Esophagus muscularis mucosa (tissue), 4 donors: ENCODE results near the gene AP1B1. TPM values are rescaled to one million over a fixed set of nuclear protein-coding genes. Genes with fewer than 3 reads are reported as not detected.
A peak's percentile ranks its signal among the peaks of the same experiment; 100 is the strongest.
"Not testable (repeated sequence)": the region's sequence is repeated elsewhere in the genome, so short reads cannot be mapped to it uniquely, and the experiment has no call there.

Experiments used
- DNase-seq: peaks from one replicate; pipeline ENCODE4 v3.0.0-alpha.2; 2017; ENCODE audit errors: extremely low spot score
- H3K27ac ChIP-seq, 4 donors: fragments of 200-600 bp; sonication (generic); replicated peaks in 1 of 4; 1 replicate in 3 of 4; 2 replicates in 1 of 4; pipeline ENCODE4 v1.5.1; 2016 to 2019; ENCODE audit warnings: mild to moderate bottlenecking in 1 of 4
- H3K27me3 ChIP-seq, 4 donors: fragments of 200-600 bp; sonication (generic); one replicate each; pipeline versions ENCODE4 v1.5.1 to v1.6.0; 2016 to 2019
- H3K36me3 ChIP-seq, 4 donors: fragments of 200-600 bp; sonication (generic); one replicate each; pipeline ENCODE4 v1.5.1; 2016 to 2019
- H3K4me1 ChIP-seq, 4 donors: fragments of 200-600 bp; sonication (generic); one replicate each; pipeline ENCODE4 v1.5.1; 2016 to 2019
- H3K4me3 ChIP-seq, 4 donors: fragments of 200-600 bp; sonication (generic); 1 replicate in 2 of 4; 2 replicates in 2 of 4; pipeline ENCODE4 v1.5.1; 2016 to 2019; ENCODE audit warnings: mild to moderate bottlenecking in 4 of 4, moderate library complexity in 1 of 4
- H3K9me3 ChIP-seq, 4 donors: fragments of 200-600 bp; sonication (generic); 1 replicate in 3 of 4; 2 replicates in 1 of 4; pipeline ENCODE4 v1.5.1; 2016 to 2019
- CTCF ChIP-seq, 3 experiments: fragments of 200-600 bp in 2 of 3; fragments of 450-650 bp in 1 of 3; sonication (generic) in 2 of 3; IDR thresholded peaks; one replicate each; pipeline ENCODE4 v1.5.1; 2017 to 2019; ENCODE audit warnings: antibody characterized with exemption in 3 of 3, mild to moderate bottlenecking in 2 of 3, moderate library complexity in 1 of 3
- EP300 ChIP-seq: sonication (generic); formaldehyde crosslinking; IDR thresholded peaks from one replicate; pipeline ENCODE4 v1.6.1; 2017; ENCODE audit warnings: antibody characterized with exemption
- POLR2A ChIP-seq: fragments of 450-650 bp; IDR thresholded peaks from one replicate; pipeline ENCODE4 v1.6.1; 2017; ENCODE audit warnings: antibody characterized with exemption, moderate library complexity, mild to moderate bottlenecking, low read depth
- POLR2AphosphoS5 ChIP-seq, 2 donors: sonication (generic); formaldehyde crosslinking; IDR thresholded peaks; one replicate each; pipeline ENCODE4 v1.6.1; 2017; ENCODE audit warnings: antibody characterized with exemption in 2 of 2
- WGBS: methylation state at CpG from one replicate; pipeline ENCODE4 v1.1.5; 2018; 5-methylcytosine and 5-hydroxymethylcytosine counted together
- intact Hi-C: fragments of 100-400 bp; cut with DNase I; formaldehyde crosslinking; loops from one replicate; pipeline ENCODE4 v1.15.1; 2023
- total RNA-seq, 4 donors: library from RNA; depleted of rRNA; stranded (reverse); fragments of >200 nt; gene quantifications; one replicate each; pipeline versions ENCODE4 v1.1.0 to v1.2.1, GENCODE V29; 2016

AP1B1 gene
- total RNA-seq, 4 donors from 2014 or later, result 55.6 to 72.2 (median 57.4) TPM

- Histone ChIP-seq H3K27ac (no peak overlapping the region), H3K4me1 (peaks cover 16 to 41% (median 31%) of the 10 kb centered on the region in 4 donors), H3K9me3 (no peaks in the 10 kb centered on the region), H3K4me3 (no peak overlapping the region), H3K36me3 (peaks cover 36 to 92% (median 83%) of the 10 kb centered on the region in 4 donors), H3K27me3 (no peaks in the 10 kb centered on the region)
- no peak for TF ChIP-seq CTCF (IDR thresholded peaks at IDR 0.05)
- no peak for TF ChIP-seq POLR2AphosphoS5 (IDR thresholded peaks at IDR 0.05)
- DNase-seq, result no peak
- intact Hi-C loops, result no loop called here
- 74% methylated on average over 2 of the region's 2 CpGs for WGBS
Measured at GRCh38 chr22:29348041-29348440, 40.3 kb downstream of the AP1B1 start.

- peak overlapping the region in 1 of 4 donors; percentile 2 for H3K27ac ChIP-seq
- no peaks in the 10 kb centered on the region for H3K9me3 ChIP-seq
- peaks cover 37 to 92% (median 80%) of the 10 kb centered on the region in 4 donors for H3K36me3 ChIP-seq
- 80% methylated on average over 4 of the region's 4 CpGs for WGBS
- intact Hi-C loops, result no loop called here
- TF ChIP-seq EP300 (no peak), POLR2A (no peak), CTCF (IDR thresholded peaks at IDR 0.05) (no peak), POLR2AphosphoS5 (IDR thresholded peaks at IDR 0.05) (no peak)
- DNase-seq, result no peak
- H3K4me1 ChIP-seq, result peaks cover 22 to 44% (median 35%) of the 10 kb centered on the region in 4 donors
- H3K27me3 ChIP-seq, result no peaks in the 10 kb centered on the region
- no peak overlapping the region for H3K4me3 ChIP-seq
Measured at GRCh38 chr22:29346659-29347058, 41.7 kb downstream of the AP1B1 start.

DNA sequence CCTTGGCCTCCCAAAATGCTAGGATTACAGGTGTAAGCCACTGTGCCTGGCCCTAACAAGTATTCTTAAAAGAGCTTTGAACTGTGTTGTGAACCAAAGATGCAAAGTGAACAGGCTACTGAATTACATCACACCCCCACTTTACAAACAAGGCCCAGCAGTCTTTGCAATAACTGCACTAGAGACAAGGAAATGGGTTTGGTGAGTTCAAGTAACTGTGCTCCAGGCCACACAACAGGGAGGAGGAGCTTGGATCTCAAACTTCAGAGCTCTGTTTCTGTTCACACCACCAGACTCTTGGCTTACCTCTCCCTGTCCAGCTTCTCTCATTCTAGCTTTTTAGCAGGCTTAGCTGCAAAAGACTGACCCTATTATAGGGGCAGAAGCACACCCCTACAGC, 42.4 kb downstream of the AP1B1 start:
- TF ChIP-seq CTCF (IDR thresholded peaks at IDR 0.05), result no peak
- TF ChIP-seq POLR2A, result no peak
- TF ChIP-seq POLR2AphosphoS5 (IDR thresholded peaks at IDR 0.05), result no peak
- no peak for TF ChIP-seq EP300
- Histone ChIP-seq H3K4me3 (no peak overlapping the region), H3K27me3 (no peaks in the 10 kb centered on the region), H3K9me3 (no peaks in the 10 kb centered on the region), H3K36me3 (peaks cover 37 to 92% (median 80%) of the 10 kb centered on the region in 4 donors), H3K27ac (peak overlapping the region in 2 of 4 donors; percentile 36 to 80), H3K4me1 (peaks cover 22 to 44% (median 35%) of the 10 kb centered on the region in 4 donors)
- intact Hi-C loops, result no loop called here
- no peak for DNase-seq

- DNase-seq, H3K27me3 ChIP-seq, intact Hi-C loops, H3K9me3 ChIP-seq, H3K4me3 ChIP-seq: not testable (repeated sequence)
- 92% methylated on average over 5 of the region's 5 CpGs for WGBS
- Histone ChIP-seq H3K4me1 (peaks cover 22 to 44% (median 35%) of the 10 kb centered on the region in 4 donors), H3K27ac (peak overlapping the region; percentile 57 to 80 (median 66)), H3K36me3 (peaks cover 38 to 92% (median 80%) of the 10 kb centered on the region in 4 donors)
Measured at GRCh38 chr22:29344889-29345288, 43.5 kb downstream of the AP1B1 start.

DNA sequence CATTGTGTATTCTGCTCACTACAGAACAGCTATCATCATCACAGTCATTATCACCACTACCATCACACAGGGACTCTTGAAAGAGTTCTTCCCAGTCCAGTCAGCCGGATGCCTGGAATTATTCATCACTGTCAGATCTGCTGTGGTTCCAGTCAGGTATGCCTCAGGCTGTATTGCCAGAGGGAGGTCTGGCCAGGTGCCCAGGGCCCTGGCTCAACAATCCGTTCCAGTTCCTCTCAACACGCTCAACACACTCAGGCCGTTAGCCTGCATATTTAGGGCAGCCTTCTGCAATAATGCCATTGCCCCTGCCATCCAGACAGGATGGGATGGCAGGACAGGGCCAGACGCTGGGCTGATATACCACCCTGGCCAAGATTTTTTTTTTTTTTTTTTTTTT, 44.2 kb downstream of the AP1B1 start:
- DNase-seq, result peak; percentile 93
- peaks cover 33 to 92% (median 79%) of the 10 kb centered on the region in 4 donors for H3K36me3 ChIP-seq
- no peaks in the 10 kb centered on the region for H3K27me3 ChIP-seq
- intact Hi-C loops, result no loop called here
- H3K4me1 ChIP-seq, result peaks cover 22 to 44% (median 35%) of the 10 kb centered on the region in 4 donors
- H3K9me3 ChIP-seq, result no peaks in the 10 kb centered on the region
- H3K27ac ChIP-seq, result peak overlapping the region; percentile 57 to 80 (median 66)
- 13% methylated on average over 5 of the region's 5 CpGs for WGBS
- TF ChIP-seq EP300, result peak; percentile 47
- no peak for TF ChIP-seq POLR2A
- TF ChIP-seq POLR2AphosphoS5 (IDR thresholded peaks at IDR 0.05), result peak; percentile 70 to 74
- no peak overlapping the region for H3K4me3 ChIP-seq

DNA sequence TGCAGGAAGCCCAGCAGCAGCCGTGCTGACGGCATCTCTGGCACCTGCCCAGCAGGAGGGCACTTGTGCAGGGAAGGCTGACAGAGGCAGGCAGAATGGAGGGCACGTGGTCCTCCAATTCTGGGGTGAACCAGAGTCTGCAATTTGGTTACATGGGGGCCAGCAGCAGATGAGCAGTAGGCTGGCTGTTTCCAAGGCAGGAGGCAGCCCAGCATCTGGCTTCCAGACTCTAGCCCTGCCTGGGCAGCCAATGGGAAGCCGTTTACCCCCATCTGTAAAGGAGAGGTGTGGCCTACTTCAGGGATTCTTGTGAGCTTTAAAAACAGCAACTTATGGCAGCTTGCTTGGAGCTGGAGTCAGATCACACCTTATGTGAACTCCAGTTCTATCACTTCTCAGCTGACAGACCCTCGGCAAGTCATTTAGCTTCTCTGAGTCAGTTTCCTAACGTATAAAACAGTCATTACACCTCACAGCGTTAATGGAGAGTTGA, 45.0 kb downstream of the AP1B1 start:
- Histone ChIP-seq H3K4me1 (peaks cover 22 to 44% (median 35%) of the 10 kb centered on the region in 4 donors), H3K27me3 (no peaks in the 10 kb centered on the region), H3K9me3 (no peaks in the 10 kb centered on the region), H3K36me3 (peaks cover 36 to 92% (median 79%) of the 10 kb centered on the region in 4 donors), H3K27ac (peak overlapping the region; percentile 47 to 80 (median 65)), H3K4me3 (no peak overlapping the region)
- intact Hi-C loops, result loop anchor here (2.0 kb wide), 1 partner anchor 31 kb away; no protein-coding TSS in a partner anchor
- DNase-seq, result no peak
- 73% methylated on average over 6 of the region's 7 CpGs for WGBS
- TF ChIP-seq POLR2AphosphoS5 (IDR thresholded peaks at IDR 0.05) (no peak), EP300 (no peak), POLR2A (no peak), CTCF (IDR thresholded peaks at IDR 0.05) (no peak)
